GM23338 (cell line): Measurements from ENCODE around the gene B3GNT3. TPM values are rescaled to one million over a fixed set of nuclear protein-coding genes. Genes with fewer than 3 reads are reported as not detected.

Experiments used
- ATAC-seq: fragments of 200-7000 bp; cut with Tn5 transposase; 3 replicates; pipeline ENCODE4 v1.9.1; 2020
- DNase-seq: peaks from one replicate; pipeline ENCODE4 v3.0.0-alpha.2; 2015; ENCODE audit warnings: low spot score
- H2AFZ ChIP-seq: fragments of 200-600 bp; sonication (generic); 2 replicates; pipeline ENCODE4 v1.8.0; 2016; ENCODE audit warnings: antibody characterized with exemption, mild to moderate bottlenecking, moderate library complexity
- H3F3A ChIP-seq: fragments of 200-600 bp; sonication (generic); replicated peaks from 2 replicates; pipeline ENCODE4 v1.8.0; 2017; ENCODE audit warnings: antibody characterized with exemption, mixed run types, low read depth
- H3K27ac ChIP-seq: fragments of 200-600 bp; sonication (generic); 2 replicates; pipeline ENCODE4 v1.6.1; 2016; ENCODE audit warnings: low read depth
- H3K27me3 ChIP-seq: fragments of 200-600 bp; sonication (generic); 2 replicates; pipeline ENCODE4 v1.8.0; 2016; ENCODE audit warnings: mild to moderate bottlenecking, mixed run types, moderate library complexity; ENCODE audit not compliant: insufficient read depth
- H3K36me3 ChIP-seq: fragments of 200-600 bp; sonication (generic); 2 replicates; pipeline ENCODE4 v1.8.0; 2016; ENCODE audit warnings: mild to moderate bottlenecking; ENCODE audit not compliant: insufficient read depth
- H3K4me1 ChIP-seq: fragments of 200-600 bp; sonication (generic); 2 replicates; pipeline ENCODE4 v1.8.0; 2016; ENCODE audit warnings: mild to moderate bottlenecking, moderate library complexity; ENCODE audit not compliant: insufficient read depth
- H3K4me2 ChIP-seq: fragments of 200-600 bp; sonication (generic); 2 replicates; pipeline ENCODE4 v1.7.1; 2017; ENCODE audit warnings: mixed run types
- H3K4me3 ChIP-seq: fragments of 200-600 bp; sonication (generic); 2 replicates; pipeline ENCODE4 v1.6.1; 2016; ENCODE audit warnings: mixed run types
- H3K79me2 ChIP-seq: fragments of 200-600 bp; sonication (generic); replicated peaks from 2 replicates; pipeline ENCODE4 v1.8.0; 2017; ENCODE audit warnings: mild to moderate bottlenecking; ENCODE audit not compliant: insufficient read depth
- H3K9me2 ChIP-seq: fragments of 200-600 bp; sonication (generic); 2 replicates; pipeline ENCODE4 v1.8.0; 2017; ENCODE audit not compliant: insufficient read depth
- H4K20me1 ChIP-seq: fragments of 200-600 bp; sonication (generic); replicated peaks from 2 replicates; pipeline ENCODE4 v1.8.0; 2017; ENCODE audit warnings: mild to moderate bottlenecking; ENCODE audit not compliant: insufficient read depth
- H3K27ac Mint-ChIP-seq: 2 replicates; pipeline ENCODE4 v1.8.0; 2020; ENCODE audit warnings: inconsistent platforms, mild to moderate bottlenecking, moderate library complexity, mixed read lengths
- H3K27me3 Mint-ChIP-seq: 3 replicates; pipeline ENCODE4 v1.8.0; 2022; ENCODE audit warnings: low read depth, mild to moderate bottlenecking, moderate library complexity, mixed read lengths, inconsistent platforms; ENCODE audit not compliant: insufficient read depth, poor library complexity
- H3K36me3 Mint-ChIP-seq: 3 replicates; pipeline ENCODE4 v1.8.0; 2021; ENCODE audit warnings: low read depth, mild to moderate bottlenecking, inconsistent platforms, moderate library complexity, mixed read lengths
- H3K4me1 Mint-ChIP-seq: 3 replicates; pipeline ENCODE4 v1.8.0; 2020; ENCODE audit warnings: mild to moderate bottlenecking, inconsistent platforms, mixed read lengths
- H3K4me3 Mint-ChIP-seq: 3 replicates; pipeline ENCODE4 v1.8.0; 2021; ENCODE audit warnings: moderate library complexity, mild to moderate bottlenecking, inconsistent platforms, mixed read lengths
- H3K9me3 Mint-ChIP-seq: 3 replicates; pipeline ENCODE4 v1.8.0; 2020; ENCODE audit warnings: moderate library complexity, mild to moderate bottlenecking, inconsistent platforms, mixed read lengths
- CREB1 ChIP-seq: fragments of 250-450 bp; sonication (Bioruptor Pico); IDR thresholded peaks from 2 replicates; pipeline ENCODE4 v1.5.0; 2020; ENCODE audit warnings: low read depth, mild to moderate bottlenecking, moderate library complexity
- EZH2 ChIP-seq: fragments of 200-600 bp; sonication (generic); IDR thresholded peaks from one replicate; pipeline ENCODE4 v1.8.0; 2017; ENCODE audit warnings: antibody characterized with exemption, mild to moderate bottlenecking, low read depth; ENCODE audit not compliant: unreplicated experiment
- NANOG ChIP-seq: IDR thresholded peaks from 2 replicates; pipeline ENCODE4 v1.6.1; 2016; ENCODE audit warnings: antibody characterized with exemption, borderline replicate concordance
- POLR2AphosphoS5 ChIP-seq: IDR thresholded peaks from 2 replicates; pipeline ENCODE4 v1.6.1; 2016; ENCODE audit warnings: antibody characterized with exemption, low read depth
- ZNF114 ChIP-seq: fragments of 250-450 bp; sonication (Bioruptor Pico); IDR thresholded peaks from 2 replicates; pipeline ENCODE4 v1.5.0; 2020; ENCODE audit warnings: mild to moderate bottlenecking, moderate library complexity
- polyA plus RNA-seq: library from polyadenylated mRNA; unstranded; fragments of >200 nt; fragmentation: Nextera tagmentation; extraction: Ambion mirVana; gene quantifications from 2 replicates; pipeline ENCODE4 v1.2.1, GENCODE V29; 2016
- total RNA-seq: library from RNA; depleted of rRNA; stranded (reverse); fragments of >200 nt; shearing (Covaris generic); gene quantifications from 2 replicates; pipeline ENCODE4 v1.2.3, GENCODE V29; 2014
- TF ChIP-seq, protein P1 (sequence below): IDR thresholded peaks from 2 replicates; pipeline ENCODE4 v1.6.1; 2016; ENCODE audit warnings: antibody characterized with exemption
- TF ChIP-seq, protein P2 (sequence below), 2 experiments: fragments of 200-600 bp in 1 of 2; sonication (generic) in 1 of 2; conservative IDR thresholded peaks; 2 replicates each; pipeline versions ENCODE4 v1.5.1 to v1.6.1; 2016 to 2017; ENCODE audit warnings: antibody characterized with exemption in 2 of 2, low read depth in 2 of 2, mild to moderate bottlenecking in 2 of 2, moderate library complexity in 1 of 2

The B3GNT3 gene
- total and polyA plus RNA-seq, 2 experiments from 2014 or later: 0.99 to 1.9 TPM

DNA sequence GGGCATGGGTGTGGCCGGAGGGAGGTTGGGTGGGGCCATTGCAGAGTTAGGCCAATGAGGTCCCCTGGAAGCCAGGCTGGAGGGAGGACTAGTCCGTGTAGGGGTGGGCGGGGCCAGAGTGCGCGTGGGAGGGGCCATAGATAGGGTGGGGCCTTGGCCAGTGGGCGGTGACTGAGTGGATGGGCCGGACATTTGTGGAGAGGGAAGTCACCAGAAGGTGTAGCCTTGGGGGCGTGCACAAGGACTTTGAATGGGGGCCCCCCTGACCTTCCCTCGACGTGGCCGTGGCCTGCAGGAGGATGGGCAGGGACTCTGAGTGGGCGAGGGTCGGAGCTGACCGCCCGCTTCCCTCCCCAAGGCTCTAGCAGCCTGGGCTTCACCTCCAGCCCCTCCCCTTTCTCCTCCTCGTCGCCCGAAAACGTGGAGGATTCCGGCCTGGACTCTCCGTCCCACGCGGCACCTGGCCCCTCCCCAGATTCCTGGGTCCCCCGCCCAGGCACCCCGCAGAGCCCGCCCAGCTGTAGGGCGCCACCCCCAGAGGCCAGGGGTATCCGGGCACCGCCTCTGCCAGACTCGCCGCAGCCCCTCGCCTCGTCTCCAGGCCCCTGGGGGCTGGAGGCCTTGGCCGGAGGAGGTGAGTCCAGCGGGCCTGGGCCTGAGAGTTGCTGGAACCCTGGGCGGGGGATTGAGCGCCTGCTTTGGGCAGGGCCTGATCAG, 16.5 kb upstream of the B3GNT3 start:
- Histone ChIP-seq H3K9me2 (no peaks in the 10 kb centered on the region), H3K4me2 (peak overlapping the region; percentile 96), H3F3A (0 out of 2 replicates have a peak, but pooled peaks cover 5% of the 10 kb centered on the region), H3K27me3 (no peaks in the 10 kb centered on the region), H3K27ac (peak overlapping the region; percentile 74; the same call in 1 of the 2 replicates), H3K36me3 (no peaks in the 10 kb centered on the region), H3K4me3 (peak overlapping the region; percentile 85), H3K79me2 (no peaks in the 10 kb centered on the region), H4K20me1 (no peaks in the 10 kb centered on the region), H2AFZ (peak overlapping the region; percentile 90), H3K4me1 (no peaks in the 10 kb centered on the region)
- DNase-seq (peak; percentile 97), ATAC-seq (peak; percentile 82)
- H3K27me3 Mint-ChIP-seq: peaks cover 11% of the 10 kb centered on the region
- TF ChIP-seq EZH2: no peak
- TF ChIP-seq POLR2AphosphoS5: peak; percentile 43; the same call in 1 of the 2 replicates
- 0 out of 2 replicates have a peak, but pooled peaks have one; percentile 8 for TF ChIP-seq CREB1 (CRISPR knock-in tag)
- TF ChIP-seq, protein P1, sequence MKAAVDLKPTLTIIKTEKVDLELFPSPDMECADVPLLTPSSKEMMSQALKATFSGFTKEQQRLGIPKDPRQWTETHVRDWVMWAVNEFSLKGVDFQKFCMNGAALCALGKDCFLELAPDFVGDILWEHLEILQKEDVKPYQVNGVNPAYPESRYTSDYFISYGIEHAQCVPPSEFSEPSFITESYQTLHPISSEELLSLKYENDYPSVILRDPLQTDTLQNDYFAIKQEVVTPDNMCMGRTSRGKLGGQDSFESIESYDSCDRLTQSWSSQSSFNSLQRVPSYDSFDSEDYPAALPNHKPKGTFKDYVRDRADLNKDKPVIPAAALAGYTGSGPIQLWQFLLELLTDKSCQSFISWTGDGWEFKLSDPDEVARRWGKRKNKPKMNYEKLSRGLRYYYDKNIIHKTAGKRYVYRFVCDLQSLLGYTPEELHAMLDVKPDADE: no peak
- no peaks in the 10 kb centered on the region for H3K9me3 Mint-ChIP-seq
- peaks cover 5% of the 10 kb centered on the region; the same call in 1 of the 3 replicates for H3K36me3 Mint-ChIP-seq
- peaks cover 5% of the 10 kb centered on the region for H3K4me1 Mint-ChIP-seq
- H3K4me3 Mint-ChIP-seq: peak overlapping the region; percentile 73
- H3K27ac Mint-ChIP-seq: no peak overlapping the region

DNA sequence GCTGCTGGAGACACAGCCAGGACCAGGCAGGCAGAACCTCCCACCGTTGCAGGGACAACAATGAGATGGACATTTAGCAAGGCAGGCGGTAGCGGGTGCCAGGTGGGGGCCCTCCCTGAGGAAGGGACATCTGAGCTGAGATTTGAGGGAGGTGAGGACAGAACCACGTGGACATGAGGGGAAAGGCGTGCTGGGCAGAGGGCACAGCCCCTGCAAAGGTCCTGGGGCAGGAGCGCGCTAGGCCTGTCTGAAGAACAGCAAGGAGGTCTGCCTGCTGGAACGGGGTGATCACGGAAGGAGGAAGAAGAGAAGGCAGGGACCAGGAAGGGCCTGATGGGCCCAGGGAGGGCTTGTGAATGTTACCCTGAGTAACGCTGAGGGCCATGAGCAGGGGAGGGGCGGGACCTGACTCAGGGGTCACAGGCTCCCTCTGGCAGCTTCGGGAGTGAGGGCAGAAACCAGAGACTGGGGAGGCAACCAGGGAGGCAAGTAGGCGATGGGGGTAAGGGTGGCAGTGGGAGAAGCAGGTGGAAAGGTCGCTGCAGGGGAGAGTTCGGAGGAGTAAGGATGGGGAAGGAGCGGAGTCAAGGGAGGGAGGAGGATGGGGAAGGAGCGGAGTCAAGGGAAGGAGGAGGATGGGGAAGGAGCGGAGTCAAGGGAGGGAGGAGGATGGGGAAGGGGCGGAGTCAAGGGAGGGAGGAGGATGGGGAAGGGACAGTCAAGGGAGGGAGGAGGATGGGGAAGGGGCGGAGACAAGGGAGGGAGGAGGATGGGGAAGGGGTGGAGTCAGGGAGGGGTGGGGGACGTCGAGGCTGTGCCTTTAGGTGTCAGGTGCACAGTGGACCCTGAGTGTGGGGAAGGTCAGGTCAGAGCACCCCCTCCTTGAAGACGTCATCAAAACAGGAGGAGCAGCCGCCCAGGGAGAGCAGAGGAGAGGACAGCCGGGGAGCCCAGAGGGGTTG, 15.7 kb upstream of the B3GNT3 start:
- Histone ChIP-seq H3K9me2 (no peaks in the 10 kb centered on the region), H3K27ac (peak overlapping the region; percentile 74; the same call in 1 of the 2 replicates), H3K36me3 (no peaks in the 10 kb centered on the region), H3K4me3 (peak overlapping the region; percentile 85), H3K4me1 (no peaks in the 10 kb centered on the region), H3K79me2 (no peaks in the 10 kb centered on the region), H3K27me3 (no peaks in the 10 kb centered on the region), H3F3A (0 out of 2 replicates have a peak, but pooled peaks cover 10% of the 10 kb centered on the region), H3K4me2 (peak overlapping the region; percentile 96), H2AFZ (peak overlapping the region; percentile 90), H4K20me1 (no peaks in the 10 kb centered on the region; the same call in 1 of the 2 replicates)
- Mint-ChIP-seq H3K4me1 (peaks cover 10% of the 10 kb centered on the region), H3K36me3 (peaks cover 5% of the 10 kb centered on the region; the same call in 1 of the 3 replicates), H3K9me3 (no peaks in the 10 kb centered on the region), H3K4me3 (peak overlapping the region; percentile 73), H3K27me3 (peaks cover 11% of the 10 kb centered on the region), H3K27ac (no peak overlapping the region)
- DNase-seq: peak; percentile 98
- peak; percentile 13 for ATAC-seq
- TF ChIP-seq ZNF114 (no peak), NANOG (no peak), EZH2 (no peak)
- TF ChIP-seq, protein P2, sequence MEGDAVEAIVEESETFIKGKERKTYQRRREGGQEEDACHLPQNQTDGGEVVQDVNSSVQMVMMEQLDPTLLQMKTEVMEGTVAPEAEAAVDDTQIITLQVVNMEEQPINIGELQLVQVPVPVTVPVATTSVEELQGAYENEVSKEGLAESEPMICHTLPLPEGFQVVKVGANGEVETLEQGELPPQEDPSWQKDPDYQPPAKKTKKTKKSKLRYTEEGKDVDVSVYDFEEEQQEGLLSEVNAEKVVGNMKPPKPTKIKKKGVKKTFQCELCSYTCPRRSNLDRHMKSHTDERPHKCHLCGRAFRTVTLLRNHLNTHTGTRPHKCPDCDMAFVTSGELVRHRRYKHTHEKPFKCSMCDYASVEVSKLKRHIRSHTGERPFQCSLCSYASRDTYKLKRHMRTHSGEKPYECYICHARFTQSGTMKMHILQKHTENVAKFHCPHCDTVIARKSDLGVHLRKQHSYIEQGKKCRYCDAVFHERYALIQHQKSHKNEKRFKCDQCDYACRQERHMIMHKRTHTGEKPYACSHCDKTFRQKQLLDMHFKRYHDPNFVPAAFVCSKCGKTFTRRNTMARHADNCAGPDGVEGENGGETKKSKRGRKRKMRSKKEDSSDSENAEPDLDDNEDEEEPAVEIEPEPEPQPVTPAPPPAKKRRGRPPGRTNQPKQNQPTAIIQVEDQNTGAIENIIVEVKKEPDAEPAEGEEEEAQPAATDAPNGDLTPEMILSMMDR (conservative IDR thresholded peaks at IDR 0.05; ENCODE audit: low read depth in 2 of 2): no peak
- TF ChIP-seq, protein P1: no peak
